ENCODE data around the gene IL12RB2. TPM values are rescaled to one million over a fixed set of nuclear protein-coding genes. Genes with fewer than 3 reads are reported as not detected.

Gene IL12RB2, protein sequence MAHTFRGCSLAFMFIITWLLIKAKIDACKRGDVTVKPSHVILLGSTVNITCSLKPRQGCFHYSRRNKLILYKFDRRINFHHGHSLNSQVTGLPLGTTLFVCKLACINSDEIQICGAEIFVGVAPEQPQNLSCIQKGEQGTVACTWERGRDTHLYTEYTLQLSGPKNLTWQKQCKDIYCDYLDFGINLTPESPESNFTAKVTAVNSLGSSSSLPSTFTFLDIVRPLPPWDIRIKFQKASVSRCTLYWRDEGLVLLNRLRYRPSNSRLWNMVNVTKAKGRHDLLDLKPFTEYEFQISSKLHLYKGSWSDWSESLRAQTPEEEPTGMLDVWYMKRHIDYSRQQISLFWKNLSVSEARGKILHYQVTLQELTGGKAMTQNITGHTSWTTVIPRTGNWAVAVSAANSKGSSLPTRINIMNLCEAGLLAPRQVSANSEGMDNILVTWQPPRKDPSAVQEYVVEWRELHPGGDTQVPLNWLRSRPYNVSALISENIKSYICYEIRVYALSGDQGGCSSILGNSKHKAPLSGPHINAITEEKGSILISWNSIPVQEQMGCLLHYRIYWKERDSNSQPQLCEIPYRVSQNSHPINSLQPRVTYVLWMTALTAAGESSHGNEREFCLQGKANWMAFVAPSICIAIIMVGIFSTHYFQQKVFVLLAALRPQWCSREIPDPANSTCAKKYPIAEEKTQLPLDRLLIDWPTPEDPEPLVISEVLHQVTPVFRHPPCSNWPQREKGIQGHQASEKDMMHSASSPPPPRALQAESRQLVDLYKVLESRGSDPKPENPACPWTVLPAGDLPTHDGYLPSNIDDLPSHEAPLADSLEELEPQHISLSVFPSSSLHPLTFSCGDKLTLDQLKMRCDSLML
- total RNA-seq (not detected in 2 replicates), polyA plus RNA-seq (0.01 TPM in 1 of 2 replicates, not detected in the other), polyA minus RNA-seq (ENCODE audit: low replicate concordance) (not detected in 2 replicates)
- not detected in 2 replicates for polyA plus RNA-seq (2012)

- H3K9me3 ChIP-seq (ENCODE audit: control insufficient read depth, insufficient read depth, low read depth, low read length) = no peaks in the 10 kb centered on the region
- TF ChIP-seq, protein P1, sequence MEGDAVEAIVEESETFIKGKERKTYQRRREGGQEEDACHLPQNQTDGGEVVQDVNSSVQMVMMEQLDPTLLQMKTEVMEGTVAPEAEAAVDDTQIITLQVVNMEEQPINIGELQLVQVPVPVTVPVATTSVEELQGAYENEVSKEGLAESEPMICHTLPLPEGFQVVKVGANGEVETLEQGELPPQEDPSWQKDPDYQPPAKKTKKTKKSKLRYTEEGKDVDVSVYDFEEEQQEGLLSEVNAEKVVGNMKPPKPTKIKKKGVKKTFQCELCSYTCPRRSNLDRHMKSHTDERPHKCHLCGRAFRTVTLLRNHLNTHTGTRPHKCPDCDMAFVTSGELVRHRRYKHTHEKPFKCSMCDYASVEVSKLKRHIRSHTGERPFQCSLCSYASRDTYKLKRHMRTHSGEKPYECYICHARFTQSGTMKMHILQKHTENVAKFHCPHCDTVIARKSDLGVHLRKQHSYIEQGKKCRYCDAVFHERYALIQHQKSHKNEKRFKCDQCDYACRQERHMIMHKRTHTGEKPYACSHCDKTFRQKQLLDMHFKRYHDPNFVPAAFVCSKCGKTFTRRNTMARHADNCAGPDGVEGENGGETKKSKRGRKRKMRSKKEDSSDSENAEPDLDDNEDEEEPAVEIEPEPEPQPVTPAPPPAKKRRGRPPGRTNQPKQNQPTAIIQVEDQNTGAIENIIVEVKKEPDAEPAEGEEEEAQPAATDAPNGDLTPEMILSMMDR (conservative IDR thresholded peaks at IDR 0.05 in 1 of 2, IDR thresholded peaks at IDR 0.05 in 1 of 2; ENCODE audit: low read depth in 1 of 2, low read length in 2 of 2) = no peak
- peak; percentile 91 for TF ChIP-seq EZH2 (IDR thresholded peaks at IDR 0.05; ENCODE audit: low read length, missing control alignments)
- H3K79me2 ChIP-seq (ENCODE audit: control insufficient read depth, insufficient read depth, low read length) = no peaks in the 10 kb centered on the region
- H2AFZ ChIP-seq (ENCODE audit: low read length) = no peak within 1 kb of the TSS
- no peak within 1 kb of the TSS for H3K9ac ChIP-seq (ENCODE audit: insufficient read depth, low read length)
- H3K27ac ChIP-seq (ENCODE audit: insufficient read depth, low read length) = no peak within 1 kb of the TSS
- peak within 1 kb of the TSS in 2 of 4 experiments; percentile 17 to 45 for H3K4me3 ChIP-seq (replicated peaks in 1 of 4; ENCODE audit: control extremely low read depth in 1 of 4, insufficient read depth in 1 of 4, low read depth in 3 of 4, low read length in 4 of 4)
- no peak for DNase-seq (ENCODE audit: low read depth in 2 of 2)
- H3K36me3 ChIP-seq (ENCODE audit: control insufficient read depth, insufficient read depth, low read length) = no peaks in the 10 kb centered on the region
- H3K4me2 ChIP-seq (ENCODE audit: extremely low read depth, insufficient read depth, low read length) = peak within 1 kb of the TSS; percentile 64
- peaks cover 10% of the 10 kb centered on the region for H3K27me3 ChIP-seq (ENCODE audit: control insufficient read depth, insufficient read depth, low read length)
- H4K20me1 ChIP-seq (ENCODE audit: control insufficient read depth, extremely low read depth, insufficient read depth, low read length) = no peaks in the 10 kb centered on the region
- H3K4me1 ChIP-seq (ENCODE audit: control insufficient read depth, extremely low read depth, insufficient read depth, low read length) = no peaks in the 10 kb centered on the region
Observed at GRCh38 chr1:67307251-67308060, at the start of gene IL12RB2. IL12RB2 (plus strand) TSS chr1:67307873; CDS start chr1:67320369, 12,496 bp downstream.

DNA sequence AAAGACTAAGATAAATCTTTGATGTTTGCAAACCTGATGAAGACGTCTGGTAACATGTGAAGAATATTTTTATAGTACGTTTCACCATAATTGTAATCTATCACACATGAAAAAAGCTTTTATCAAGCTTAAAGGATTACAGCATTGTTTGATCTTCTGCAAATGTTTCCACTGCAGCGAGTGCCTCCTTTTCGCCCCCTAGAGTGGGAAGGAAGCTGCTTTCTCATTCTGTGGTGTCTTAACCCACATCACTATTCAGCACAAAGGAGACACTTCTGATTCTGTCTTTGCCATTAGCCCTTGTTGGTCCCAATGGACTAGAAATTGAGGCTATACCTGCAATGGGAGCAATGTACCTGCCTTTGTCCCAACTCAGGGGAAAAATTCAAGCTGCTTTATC, 46.0 kb upstream of the IL12RB2 start:
- no peaks in the 10 kb centered on the region for H3K79me2 ChIP-seq (ENCODE audit: control insufficient read depth, insufficient read depth, low read length)
- no peak for DNase-seq (ENCODE audit: low read depth in 2 of 2)
- H3K36me3 ChIP-seq (ENCODE audit: control insufficient read depth, insufficient read depth, low read length) = no peaks in the 10 kb centered on the region
- no peak overlapping the region for H3K4me2 ChIP-seq (ENCODE audit: extremely low read depth, insufficient read depth, low read length)
- no peak overlapping the region for H3K27ac ChIP-seq (ENCODE audit: insufficient read depth, low read length)
- H3K9me3 ChIP-seq (ENCODE audit: control insufficient read depth, insufficient read depth, low read depth, low read length) = no peaks in the 10 kb centered on the region
- no peak overlapping the region for H3K4me3 ChIP-seq (replicated peaks in 1 of 4; ENCODE audit: control extremely low read depth in 1 of 4, insufficient read depth in 1 of 4, low read depth in 3 of 4, low read length in 4 of 4)
- no peak overlapping the region for H3K9ac ChIP-seq (ENCODE audit: insufficient read depth, low read length)
- H2AFZ ChIP-seq (ENCODE audit: low read length) = no peak overlapping the region
- no peak for TF ChIP-seq EZH2 (IDR thresholded peaks at IDR 0.05; ENCODE audit: low read length, missing control alignments)
- TF ChIP-seq, protein P1 (conservative IDR thresholded peaks at IDR 0.05 in 1 of 2, IDR thresholded peaks at IDR 0.05 in 1 of 2; ENCODE audit: low read depth in 1 of 2, low read length in 2 of 2) = peak in 1 of 2 donors; percentile 48
- peaks cover 2% of the 10 kb centered on the region for H3K27me3 ChIP-seq (ENCODE audit: control insufficient read depth, insufficient read depth, low read length)
- H4K20me1 ChIP-seq (ENCODE audit: control insufficient read depth, extremely low read depth, insufficient read depth, low read length) = no peaks in the 10 kb centered on the region
- no peaks in the 10 kb centered on the region for H3K4me1 ChIP-seq (ENCODE audit: control insufficient read depth, extremely low read depth, insufficient read depth, low read length)
